ENCODE data around the gene SFMBT2.
"Not testable (repeated sequence)": the region's sequence is repeated elsewhere in the genome, so short reads cannot be mapped to it uniquely, and the experiment has no call there.

Gene SFMBT2

DNA sequence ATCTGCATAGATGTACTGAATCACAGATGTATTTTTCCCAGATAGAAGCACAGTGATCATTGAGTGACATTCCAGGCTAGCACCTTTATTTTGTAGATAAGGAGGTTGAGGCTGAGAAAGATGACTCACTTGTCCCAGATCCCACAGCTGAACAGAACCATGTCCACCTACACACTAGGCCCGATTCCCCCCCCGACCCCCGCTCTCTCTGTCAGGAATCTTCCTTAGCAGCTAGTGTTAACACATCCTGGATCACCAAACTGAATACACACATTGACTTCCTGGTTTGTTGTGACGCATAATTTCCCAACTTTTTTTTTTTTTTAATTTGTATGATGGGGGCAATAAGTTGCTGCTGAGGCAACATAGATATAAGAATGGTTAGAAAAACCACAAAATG lies 5.2 kb downstream of the SFMBT2 start:
- no peak for DNase-seq (ENCODE audit: low read depth, low spot score)
- no peak overlapping the region for H3K27ac ChIP-seq

DNA sequence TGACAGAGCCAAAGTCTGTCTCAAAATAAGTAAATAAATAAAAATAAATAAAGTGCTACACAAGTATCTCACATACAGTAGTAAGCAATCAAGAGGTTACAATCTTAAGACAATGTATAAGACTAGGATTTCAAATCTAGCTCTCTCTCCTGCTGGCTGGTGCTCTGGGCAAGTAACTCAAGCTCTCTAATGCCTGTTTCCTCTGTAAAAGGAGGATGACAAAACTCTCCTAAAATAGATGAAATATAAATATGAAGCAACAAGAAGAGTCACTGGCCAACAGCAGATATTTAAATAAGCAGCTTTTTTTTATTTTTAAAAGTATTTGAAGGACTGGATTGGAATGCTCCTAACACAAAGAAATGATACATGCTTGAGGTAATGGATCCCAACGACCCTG lies 7.2 kb downstream of the SFMBT2 start:
- DNase-seq (ENCODE audit: low read depth, low spot score): no peak
- no peak overlapping the region for H3K27ac ChIP-seq

- no peak for DNase-seq (ENCODE audit: low read depth, low spot score)
- no peak overlapping the region for H3K27ac ChIP-seq
Observed at GRCh38 chr10:7401782-7402181, 9.1 kb downstream of the SFMBT2 start.

DNA sequence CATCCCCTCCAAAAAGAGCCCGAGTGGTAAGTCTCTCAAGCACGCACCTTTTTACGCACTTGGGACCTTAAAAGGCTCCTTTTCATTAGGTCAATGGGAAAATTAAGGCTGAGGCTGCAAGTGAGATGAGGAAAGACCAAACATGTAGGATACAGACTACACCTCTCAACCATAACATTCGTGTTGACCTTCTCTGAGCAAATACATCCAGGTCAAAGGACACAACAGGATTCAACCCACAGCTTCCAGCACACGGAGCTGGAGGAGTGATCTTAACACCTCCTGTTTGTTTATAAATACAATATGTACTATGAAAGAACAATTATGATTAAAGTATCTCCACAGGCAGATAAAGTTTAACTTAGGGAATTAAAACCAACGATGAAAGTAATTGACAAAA lies 9.7 kb downstream of the SFMBT2 start:
- no peak overlapping the region for H3K27ac ChIP-seq
- DNase-seq (ENCODE audit: low read depth, low spot score): no peak

DNA sequence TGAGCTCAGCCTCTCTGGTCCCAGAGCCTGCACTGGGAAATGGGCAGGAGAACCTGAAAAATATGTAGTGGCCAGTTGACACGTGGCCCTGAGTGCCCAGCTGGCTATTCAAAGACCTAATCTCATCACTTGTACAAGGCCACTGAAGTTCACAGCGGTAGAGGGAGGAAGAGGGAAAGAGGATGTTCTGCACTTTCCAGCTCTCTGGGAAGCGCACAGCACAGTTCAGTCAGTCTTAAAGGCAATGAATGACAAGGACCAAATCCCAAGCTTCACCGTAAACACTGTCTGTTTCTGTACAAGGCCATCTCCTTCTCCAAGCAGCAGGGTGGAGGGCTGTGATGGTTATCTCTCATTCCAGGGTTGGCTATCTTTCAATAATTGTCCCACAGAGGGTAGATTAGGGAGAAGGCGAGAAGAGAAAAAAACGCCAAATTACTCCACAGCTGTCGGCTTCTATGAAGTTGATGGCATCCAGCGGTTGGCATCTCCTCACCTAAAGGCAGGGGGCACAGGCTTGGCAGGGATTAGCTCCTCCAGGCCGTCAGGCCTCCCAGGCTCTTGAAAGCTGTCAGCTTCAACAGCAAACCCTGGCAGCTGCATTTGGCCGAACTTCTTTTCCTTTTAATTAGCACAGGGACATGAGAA lies 10.6 kb downstream of the SFMBT2 start:
- H3K27ac ChIP-seq: no peak overlapping the region
- DNase-seq (ENCODE audit: low read depth, low spot score): no peak

DNA sequence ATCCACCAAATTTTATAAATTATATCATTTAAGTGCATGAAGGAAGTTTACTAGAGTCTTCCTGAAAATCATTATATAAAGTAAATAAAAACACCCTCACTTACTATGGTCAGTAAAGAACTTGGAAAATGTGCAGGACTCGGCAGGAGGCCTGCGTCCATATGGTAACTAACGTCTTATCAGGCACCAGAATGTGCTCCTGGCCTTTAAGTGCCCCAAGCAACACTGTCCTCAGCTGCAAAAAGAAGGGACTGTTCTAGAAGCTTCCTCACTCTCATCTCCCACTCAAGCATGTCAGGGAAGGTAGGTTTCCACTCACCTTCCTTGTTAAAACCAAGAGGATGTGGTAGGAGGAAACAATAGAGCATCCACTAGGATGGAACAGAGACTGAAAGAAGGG lies 11.3 kb downstream of the SFMBT2 start:
- DNase-seq (ENCODE audit: low read depth, low spot score): no peak

DNA sequence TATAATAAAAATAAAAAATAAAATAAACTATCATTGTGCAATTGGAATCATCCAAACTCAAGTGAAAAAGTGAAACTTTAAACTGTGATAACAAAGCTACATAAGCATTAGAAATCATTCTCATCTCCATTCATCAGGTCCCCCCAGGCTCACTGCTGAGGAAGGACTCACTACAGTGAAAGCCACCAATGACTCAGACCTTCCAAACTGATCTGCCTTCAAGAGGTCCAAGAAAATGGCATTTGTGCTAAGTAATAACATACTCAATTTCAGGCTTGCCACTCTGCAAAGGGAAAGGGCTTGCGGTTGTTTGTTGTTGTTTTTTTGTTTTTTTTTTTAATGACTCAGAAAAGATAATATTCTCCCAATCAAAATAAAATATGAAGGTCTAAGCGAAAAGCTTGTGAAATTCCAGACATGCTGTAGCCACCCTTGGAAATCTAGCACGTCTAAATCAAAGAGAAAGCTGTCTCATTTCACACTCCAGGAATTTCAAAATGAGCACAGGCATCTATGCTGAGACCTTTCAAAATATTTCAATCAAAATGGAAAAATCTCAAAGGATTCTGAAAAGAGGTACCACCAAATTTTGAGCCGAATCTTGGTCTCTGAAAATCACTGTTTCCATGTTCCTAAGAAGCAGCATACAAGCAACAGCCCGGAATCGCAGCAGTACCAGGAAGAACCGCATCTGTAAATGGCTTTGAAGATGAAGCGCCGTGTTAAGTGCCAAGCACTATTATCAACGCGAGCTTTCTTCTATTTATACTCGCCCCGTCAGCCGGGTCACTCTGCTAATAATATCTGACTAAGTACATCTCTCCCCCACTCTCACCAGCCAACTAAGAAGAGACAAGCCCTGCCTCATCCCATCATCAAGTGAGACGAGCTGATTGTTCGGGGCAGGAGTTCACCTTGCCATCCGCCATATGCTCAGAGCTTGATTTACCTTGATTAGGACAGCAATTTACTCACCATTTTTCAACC lies 13.5 kb downstream of the SFMBT2 start:
- H3K27ac ChIP-seq: no peak overlapping the region
- no peak for DNase-seq (ENCODE audit: low read depth, low spot score)

More for the DNA sequence above, 11.3 kb downstream of the SFMBT2 start:
- no peak overlapping the region for H3K27ac ChIP-seq

GRCh38 chr10:7392301-7392700 lies 18.5 kb downstream of the SFMBT2 start:
- not testable (repeated sequence) for DNase-seq (ENCODE audit: low read depth, low spot score); H3K27ac ChIP-seq

DNA sequence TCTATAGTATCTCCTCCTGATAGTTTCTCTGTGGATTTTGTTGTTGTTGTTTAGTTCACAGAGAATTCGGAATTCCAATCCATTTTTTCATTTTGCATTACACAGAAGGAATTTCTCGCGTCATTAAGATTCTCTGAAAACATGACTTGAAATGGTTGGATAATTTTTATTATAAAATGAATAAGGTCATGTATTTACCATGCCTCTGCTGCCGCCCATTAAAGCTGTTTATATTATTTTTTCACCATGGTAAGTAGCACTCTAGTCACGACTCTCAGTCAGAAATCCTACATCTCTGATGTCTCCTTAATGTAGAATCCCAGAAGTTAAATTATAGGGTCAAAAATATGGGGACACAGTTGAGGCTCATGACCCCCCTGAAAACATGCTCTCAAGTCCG lies 19.1 kb downstream of the SFMBT2 start:
- no peak overlapping the region for H3K27ac ChIP-seq
- no peak for DNase-seq (ENCODE audit: low read depth, low spot score)

- not testable (repeated sequence) for DNase-seq (ENCODE audit: low read depth, low spot score); H3K27ac ChIP-seq
Observed at GRCh38 chr10:7390689-7391110, 20.1 kb downstream of the SFMBT2 start.

- H3K27ac ChIP-seq: no peak overlapping the region
- no peak for DNase-seq (ENCODE audit: low read depth, low spot score)
Observed at GRCh38 chr10:7389844-7390243, 21.0 kb downstream of the SFMBT2 start.

- no peak for DNase-seq (ENCODE audit: low read depth, low spot score)
- no peak overlapping the region for H3K27ac ChIP-seq
Observed at GRCh38 chr10:7389346-7389745, 21.5 kb downstream of the SFMBT2 start.

DNA sequence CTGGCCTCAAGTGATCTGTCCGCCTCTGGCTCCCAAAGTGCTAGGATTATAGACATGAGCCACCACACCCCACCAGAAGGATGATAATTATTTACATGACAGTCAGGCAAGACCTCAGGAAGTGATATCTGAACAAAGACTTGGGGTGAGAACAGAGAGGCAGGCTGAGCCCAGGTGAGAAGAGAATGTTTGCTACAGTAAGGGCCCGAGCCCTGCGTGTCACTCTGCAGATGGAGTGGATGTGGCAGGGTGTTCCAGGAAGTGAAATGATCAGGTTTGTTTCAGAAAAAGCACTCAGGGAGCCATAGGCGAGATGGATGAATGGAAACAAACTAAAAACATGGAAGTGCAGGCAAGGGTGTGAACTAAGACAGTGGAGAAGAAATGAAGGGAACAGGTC lies 22.2 kb downstream of the SFMBT2 start:
- no peak for DNase-seq (ENCODE audit: low read depth, low spot score)
- H3K27ac ChIP-seq: no peak overlapping the region

DNA sequence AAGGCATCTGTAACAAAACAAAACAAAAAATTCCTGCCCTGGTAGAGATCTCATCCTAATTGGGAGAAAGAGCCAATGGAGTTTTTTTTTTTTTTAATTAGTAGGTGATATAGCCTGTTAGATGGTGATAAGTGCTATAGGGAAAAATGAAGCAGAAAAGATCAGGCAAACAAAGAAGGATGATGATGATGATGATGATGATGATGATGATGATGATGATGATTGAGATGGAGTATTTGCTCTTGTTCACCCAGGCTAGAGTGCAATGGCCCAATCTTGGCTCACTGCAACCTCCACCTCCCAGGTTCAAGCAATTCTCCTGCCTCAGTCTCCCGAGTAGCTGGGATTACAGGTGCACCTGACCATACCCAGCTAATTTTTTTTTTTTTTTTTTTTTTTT lies 22.7 kb downstream of the SFMBT2 start:
- not testable (repeated sequence) for DNase-seq (ENCODE audit: low read depth, low spot score); H3K27ac ChIP-seq

DNA sequence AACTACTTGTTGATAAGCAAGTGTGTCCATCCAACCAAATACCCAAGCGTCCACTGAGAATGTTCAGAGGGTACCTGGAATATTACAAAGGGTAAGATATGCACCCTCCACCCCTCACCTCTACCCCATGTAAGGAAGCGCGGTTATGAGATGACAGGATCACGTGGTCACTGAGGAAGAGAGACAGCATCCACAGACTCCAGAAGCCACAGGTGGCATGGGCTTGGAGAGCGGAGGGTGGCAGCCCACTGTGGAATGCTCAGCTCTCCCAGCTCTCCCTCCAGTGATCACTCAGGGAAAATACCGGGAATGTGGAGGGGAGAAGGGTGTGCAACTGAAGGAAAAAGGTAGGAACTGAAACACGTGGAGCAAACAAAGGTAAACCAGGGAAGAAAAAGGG lies 25.7 kb downstream of the SFMBT2 start:
- H3K27ac ChIP-seq: no peak overlapping the region
- DNase-seq (ENCODE audit: low read depth, low spot score): no peak

DNA sequence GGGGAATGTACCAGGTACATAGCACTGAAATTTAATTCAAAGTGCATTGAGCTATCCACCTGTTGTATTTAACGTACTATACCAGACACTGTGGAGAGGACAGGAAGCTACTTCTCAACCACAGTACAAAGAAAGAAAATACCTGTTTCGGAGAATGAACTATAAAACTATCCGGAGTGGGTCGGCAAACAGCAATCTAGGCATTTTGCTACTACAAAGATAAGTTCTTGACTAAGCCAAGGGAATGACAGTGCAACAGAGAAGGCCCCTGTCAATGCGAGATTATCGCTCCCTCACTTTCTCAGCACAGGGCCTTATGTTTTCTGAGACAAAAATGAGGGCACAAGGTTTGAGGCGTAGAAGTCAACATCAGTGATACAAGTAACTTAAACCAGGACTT lies 27.4 kb downstream of the SFMBT2 start:
- no peak overlapping the region for H3K27ac ChIP-seq
- no peak for DNase-seq (ENCODE audit: low read depth, low spot score)

DNA sequence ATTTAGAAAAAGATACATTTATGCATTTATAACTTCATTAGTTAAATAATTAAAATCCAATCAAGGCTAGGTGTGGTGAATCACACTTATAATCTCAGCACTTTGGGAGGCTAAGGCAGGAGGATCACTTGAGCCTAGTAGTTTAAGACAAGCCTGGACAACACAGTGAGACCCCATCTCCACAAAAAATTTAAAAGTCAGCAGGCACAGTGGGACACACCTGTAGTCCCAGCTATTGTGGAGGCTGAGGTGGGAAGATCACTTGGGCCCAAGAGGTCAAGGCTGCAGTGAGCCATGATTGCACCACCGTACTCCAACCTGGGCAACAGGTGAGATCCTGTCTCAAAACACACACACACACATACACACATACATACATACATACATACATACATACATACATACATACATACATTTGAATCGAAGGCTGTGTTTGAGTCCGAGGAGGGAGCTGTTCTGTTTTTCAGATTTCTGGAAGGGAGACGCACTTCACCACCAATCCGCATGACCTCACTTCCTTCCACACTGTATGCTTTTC lies 30.1 kb downstream of the SFMBT2 start:
- no peak for DNase-seq (ENCODE audit: low read depth, low spot score)
- no peak overlapping the region for H3K27ac ChIP-seq

DNA sequence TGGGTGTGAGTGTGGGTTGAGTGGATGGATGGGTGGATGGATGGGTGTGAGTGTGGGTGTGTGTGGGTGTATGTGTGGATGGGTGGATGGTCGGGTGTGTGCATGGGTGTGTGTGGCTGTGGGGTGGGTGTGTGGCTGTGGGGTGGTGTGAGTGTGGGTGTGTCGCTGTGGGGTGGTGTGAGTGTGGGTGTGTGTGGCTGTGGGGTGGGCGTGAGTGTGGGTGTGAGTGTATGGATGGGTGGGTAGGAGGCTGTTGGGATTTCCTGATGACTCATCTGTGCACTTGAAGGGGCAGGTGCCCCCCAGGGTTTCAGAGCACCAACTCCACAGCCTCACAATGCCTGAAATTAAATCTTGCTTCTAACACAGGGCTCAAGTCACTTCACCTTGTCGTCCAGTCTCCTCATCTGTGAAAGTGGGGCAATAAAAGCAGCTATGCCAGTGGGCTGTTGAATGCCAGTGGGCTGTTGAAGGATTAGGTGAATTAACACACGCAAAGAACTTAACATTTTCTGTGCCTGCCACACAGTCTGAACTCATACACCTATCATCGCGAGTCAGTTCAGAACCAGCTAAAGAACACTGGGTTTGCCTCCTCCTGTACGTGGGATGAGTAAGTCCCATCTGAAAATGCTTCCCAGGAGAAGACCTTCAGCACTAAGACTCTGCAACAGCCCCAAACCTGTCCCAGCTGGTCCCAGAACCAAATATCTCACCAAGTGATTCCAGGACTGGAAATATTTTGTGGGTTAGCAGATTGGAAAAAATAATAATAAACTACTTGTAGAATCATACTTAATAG lies 32.0 kb downstream of the SFMBT2 start:
- H3K27ac ChIP-seq: no peak overlapping the region
- DNase-seq (ENCODE audit: low read depth, low spot score): no peak

- H3K27ac ChIP-seq: no peak overlapping the region
- no peak for DNase-seq (ENCODE audit: low read depth, low spot score)
Observed at GRCh38 chr10:7377614-7378248, 33.1 kb downstream of the SFMBT2 start.

DNA sequence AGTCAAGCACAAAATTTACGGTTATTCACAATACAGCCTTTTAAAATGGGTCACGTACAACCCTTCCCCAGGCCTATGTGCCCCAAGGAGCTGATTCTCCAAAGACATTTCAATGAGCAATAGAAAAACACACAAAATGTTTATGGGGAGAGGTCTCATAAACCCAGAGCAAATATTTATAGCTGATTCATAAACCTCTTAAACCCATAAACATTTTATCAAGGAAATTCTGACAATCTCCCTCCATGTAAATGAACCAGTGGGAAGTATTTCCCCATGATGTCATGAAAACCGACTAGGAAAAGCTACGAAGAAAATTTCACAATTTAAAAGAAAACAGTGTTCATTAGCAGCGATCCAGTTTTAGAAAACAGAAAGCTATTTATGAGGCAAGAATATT lies 36.0 kb downstream of the SFMBT2 start:
- DNase-seq (ENCODE audit: low read depth, low spot score): no peak
- H3K27ac ChIP-seq: no peak overlapping the region

Measured in epithelial cell of prostate (primary cell).